Chondrocyte (in vitro differentiated cells): Measurements from ENCODE around the gene ZNF532. TPM values are rescaled to one million over a fixed set of nuclear protein-coding genes. Genes with fewer than 3 reads are reported as not detected.

Experiments
- DNase-seq: peaks from one replicate; pipeline ENCODE4 v3.0.0; 2021; ENCODE audit warnings: mixed read lengths, low spot score
- H3K27ac Mint-ChIP-seq: one replicate; pipeline ENCODE4 v1.8.0; 2021; ENCODE audit warnings: mild to moderate bottlenecking, moderate library complexity, mixed read lengths; ENCODE audit not compliant: unreplicated experiment
- H3K27me3 Mint-ChIP-seq: 2 replicates; pipeline ENCODE4 v1.8.0; 2021; ENCODE audit warnings: low read depth, mixed read lengths
- H3K36me3 Mint-ChIP-seq: 2 replicates; pipeline ENCODE4 v1.8.0; 2021; ENCODE audit warnings: low read depth, mixed read lengths
- H3K4me1 Mint-ChIP-seq: 2 replicates; pipeline ENCODE4 v1.8.0; 2021; ENCODE audit warnings: low read depth, mild to moderate bottlenecking, mixed read lengths
- H3K4me3 Mint-ChIP-seq: one replicate; pipeline ENCODE4 v1.8.0; 2021; ENCODE audit warnings: mild to moderate bottlenecking, moderate library complexity, mixed read lengths; ENCODE audit not compliant: unreplicated experiment
- H3K9me3 Mint-ChIP-seq: 2 replicates; pipeline ENCODE4 v1.8.0; 2021; ENCODE audit warnings: low read depth, mixed read lengths
- CTCF ChIP-seq: fragments of 200-600 bp; sonication (generic); IDR thresholded peaks from 2 replicates; pipeline ENCODE4 v1.5.0; 2021; ENCODE audit warnings: antibody characterized with exemption, mild to moderate bottlenecking, moderate library complexity
- total RNA-seq: library from RNA; stranded (reverse); gene quantifications from 3 replicates; pipeline ENCODE4 v1.2.1, GENCODE V29; 2021

The ZNF532 gene
- total RNA-seq, 1 donor from 2014 or later, result 162 TPM

- no peak for DNase-seq
- TF ChIP-seq CTCF, result no peak
- Mint-ChIP-seq H3K9me3 (peaks cover 3% of the 10 kb centered on the region), H3K27me3 (no peaks in the 10 kb centered on the region), H3K4me1 (peaks cover 83% of the 10 kb centered on the region), H3K4me3 (peak overlapping the region; percentile 10), H3K27ac (peak overlapping the region; percentile 88), H3K36me3 (peaks cover 51% of the 10 kb centered on the region)
These were observed 7.1 kb downstream of the ZNF532 start for GRCh38 chr18:58871514-58872420.

GRCh38 chr18:58878640-58879039 lies 14.0 kb downstream of the ZNF532 start:
- DNase-seq, result no peak
- Mint-ChIP-seq H3K4me3 (no peak overlapping the region), H3K9me3 (no peaks in the 10 kb centered on the region), H3K27me3 (no peaks in the 10 kb centered on the region), H3K27ac (peak overlapping the region; percentile 12), H3K36me3 (peaks cover 45% of the 10 kb centered on the region), H3K4me1 (peaks cover 69% of the 10 kb centered on the region)
- TF ChIP-seq CTCF, result no peak

GRCh38 chr18:58881477-58881876 lies 16.8 kb downstream of the ZNF532 start:
- peak overlapping the region; percentile 89 for H3K27ac Mint-ChIP-seq
- TF ChIP-seq CTCF, result no peak

GRCh38 chr18:58882044-58882443 lies 17.4 kb downstream of the ZNF532 start:
- Mint-ChIP-seq H3K4me1 (peaks cover 69% of the 10 kb centered on the region), H3K4me3 (no peak overlapping the region), H3K9me3 (no peaks in the 10 kb centered on the region), H3K36me3 (peaks cover 24% of the 10 kb centered on the region), H3K27ac (peak overlapping the region; percentile 89), H3K27me3 (no peaks in the 10 kb centered on the region)
- no peak for TF ChIP-seq CTCF
- no peak for DNase-seq

More at GRCh38 chr18:58881477-58881876, 16.8 kb downstream of the ZNF532 start:
- peaks cover 66% of the 10 kb centered on the region for H3K4me1 Mint-ChIP-seq
- peaks cover 28% of the 10 kb centered on the region for H3K36me3 Mint-ChIP-seq
- no peak for DNase-seq
- no peak overlapping the region for H3K4me3 Mint-ChIP-seq
- no peaks in the 10 kb centered on the region for H3K27me3 Mint-ChIP-seq
- no peaks in the 10 kb centered on the region for H3K9me3 Mint-ChIP-seq

GRCh38 chr18:58882686-58883085 lies 18.0 kb downstream of the ZNF532 start:
- H3K9me3 Mint-ChIP-seq, result no peaks in the 10 kb centered on the region
- no peaks in the 10 kb centered on the region for H3K27me3 Mint-ChIP-seq
- peaks cover 17% of the 10 kb centered on the region for H3K36me3 Mint-ChIP-seq
- no peak for DNase-seq
- H3K4me1 Mint-ChIP-seq, result peaks cover 69% of the 10 kb centered on the region
- no peak for TF ChIP-seq CTCF
- H3K27ac Mint-ChIP-seq, result peak overlapping the region; percentile 89
- no peak overlapping the region for H3K4me3 Mint-ChIP-seq
